Liver (tissue), 3 donors: ENCODE data around the gene RANBP17.

ENCODE experiments used
- CTCF ChIP-seq: fragments of 150-350 bp; IDR thresholded peaks from 2 replicates; pipeline ENCODE4 v1.5.1; 2017; ENCODE audit warnings: improper control_type of control experiment, low read depth, low read length; ENCODE audit not compliant: missing input control
- FOXA1 ChIP-seq: IDR thresholded peaks from 2 replicates; pipeline ENCODE4 v1.6.1; 2016; ENCODE audit warnings: antibody characterized with exemption
- GABPA ChIP-seq, 2 donors: IDR thresholded peaks in 1 of 2; conservative IDR thresholded peaks in 1 of 2; 2 replicates each; pipeline ENCODE4 v1.6.1; 2016; ENCODE audit warnings: antibody characterized with exemption in 2 of 2, mild to moderate bottlenecking in 1 of 2, moderate library complexity in 1 of 2
- HNF4A ChIP-seq, 2 donors: conservative IDR thresholded peaks; 2 replicates each; pipeline ENCODE4 v1.6.1; 2016; ENCODE audit warnings: antibody characterized with exemption in 2 of 2, mild to moderate bottlenecking in 2 of 2
- JUND ChIP-seq, 2 donors: IDR thresholded peaks; 2 replicates each; pipeline ENCODE4 v1.6.1; 2016; ENCODE audit warnings: antibody characterized with exemption in 2 of 2
- RAD21 ChIP-seq, 2 donors: IDR thresholded peaks; 2 replicates each; pipeline ENCODE4 v1.6.1; 2016; ENCODE audit warnings: antibody characterized with exemption in 2 of 2, mild to moderate bottlenecking in 2 of 2
- SP1 ChIP-seq: IDR thresholded peaks from 2 replicates; pipeline ENCODE4 v1.6.1; 2018; ENCODE audit warnings: antibody characterized with exemption, mild to moderate bottlenecking
- TAF1 ChIP-seq: conservative IDR thresholded peaks from 2 replicates; pipeline ENCODE4 v1.6.1; 2016; ENCODE audit warnings: antibody characterized with exemption, mild to moderate bottlenecking
- YY1 ChIP-seq: IDR thresholded peaks from 2 replicates; pipeline ENCODE4 v1.6.1; 2016; ENCODE audit warnings: antibody characterized with exemption, mild to moderate bottlenecking
- TF ChIP-seq, protein P1 (sequence below): IDR thresholded peaks from 2 replicates; pipeline ENCODE4 v1.6.1; 2016; ENCODE audit warnings: antibody characterized with exemption
- TF ChIP-seq, protein P2 (sequence below): IDR thresholded peaks from 2 replicates; pipeline ENCODE4 v1.6.1; 2016; ENCODE audit warnings: antibody characterized with exemption
- TF ChIP-seq, protein P3 (sequence below): IDR thresholded peaks from 2 replicates; pipeline ENCODE4 v1.6.1; 2016; ENCODE audit warnings: antibody characterized with exemption
- donor health status: healthy.
- donor health status: healthy.

- TF ChIP-seq CTCF = no peak
- no peak for TF ChIP-seq GABPA (IDR thresholded peaks at IDR 0.05 in 1 of 2, conservative IDR thresholded peaks at IDR 0.05 in 1 of 2)
- TF ChIP-seq, protein P1, sequence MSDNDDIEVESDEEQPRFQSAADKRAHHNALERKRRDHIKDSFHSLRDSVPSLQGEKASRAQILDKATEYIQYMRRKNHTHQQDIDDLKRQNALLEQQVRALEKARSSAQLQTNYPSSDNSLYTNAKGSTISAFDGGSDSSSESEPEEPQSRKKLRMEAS = no peak
- TF ChIP-seq TAF1 = no peak
- TF ChIP-seq, protein P2, sequence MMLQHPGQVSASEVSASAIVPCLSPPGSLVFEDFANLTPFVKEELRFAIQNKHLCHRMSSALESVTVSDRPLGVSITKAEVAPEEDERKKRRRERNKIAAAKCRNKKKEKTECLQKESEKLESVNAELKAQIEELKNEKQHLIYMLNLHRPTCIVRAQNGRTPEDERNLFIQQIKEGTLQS = no peak
- TF ChIP-seq SP1 = no peak
- no peak for TF ChIP-seq YY1
- TF ChIP-seq, protein P3, sequence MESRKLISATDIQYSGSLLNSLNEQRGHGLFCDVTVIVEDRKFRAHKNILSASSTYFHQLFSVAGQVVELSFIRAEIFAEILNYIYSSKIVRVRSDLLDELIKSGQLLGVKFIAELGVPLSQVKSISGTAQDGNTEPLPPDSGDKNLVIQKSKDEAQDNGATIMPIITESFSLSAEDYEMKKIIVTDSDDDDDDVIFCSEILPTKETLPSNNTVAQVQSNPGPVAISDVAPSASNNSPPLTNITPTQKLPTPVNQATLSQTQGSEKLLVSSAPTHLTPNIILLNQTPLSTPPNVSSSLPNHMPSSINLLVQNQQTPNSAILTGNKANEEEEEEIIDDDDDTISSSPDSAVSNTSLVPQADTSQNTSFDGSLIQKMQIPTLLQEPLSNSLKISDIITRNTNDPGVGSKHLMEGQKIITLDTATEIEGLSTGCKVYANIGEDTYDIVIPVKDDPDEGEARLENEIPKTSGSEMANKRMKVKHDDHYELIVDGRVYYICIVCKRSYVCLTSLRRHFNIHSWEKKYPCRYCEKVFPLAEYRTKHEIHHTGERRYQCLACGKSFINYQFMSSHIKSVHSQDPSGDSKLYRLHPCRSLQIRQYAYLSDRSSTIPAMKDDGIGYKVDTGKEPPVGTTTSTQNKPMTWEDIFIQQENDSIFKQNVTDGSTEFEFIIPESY = no peak
- no peak for TF ChIP-seq FOXA1
- no peak for TF ChIP-seq RAD21 (IDR thresholded peaks at IDR 0.05)
- no peak for TF ChIP-seq JUND (IDR thresholded peaks at IDR 0.05)
- TF ChIP-seq HNF4A (conservative IDR thresholded peaks at IDR 0.05) = no peak
Observed at GRCh38 chr5:170963521-170963920, 101.7 kb downstream of the RANBP17 start.
